ENCODE results near the gene CFAP251. TPM values are rescaled to one million over a fixed set of nuclear protein-coding genes. Genes with fewer than 3 reads are reported as not detected.

CFAP251 gene
- total RNA-seq, 4 donors from 2014 or later, result 0.67 to 1.1 (median 0.95) TPM; not detected in 1

DNA sequence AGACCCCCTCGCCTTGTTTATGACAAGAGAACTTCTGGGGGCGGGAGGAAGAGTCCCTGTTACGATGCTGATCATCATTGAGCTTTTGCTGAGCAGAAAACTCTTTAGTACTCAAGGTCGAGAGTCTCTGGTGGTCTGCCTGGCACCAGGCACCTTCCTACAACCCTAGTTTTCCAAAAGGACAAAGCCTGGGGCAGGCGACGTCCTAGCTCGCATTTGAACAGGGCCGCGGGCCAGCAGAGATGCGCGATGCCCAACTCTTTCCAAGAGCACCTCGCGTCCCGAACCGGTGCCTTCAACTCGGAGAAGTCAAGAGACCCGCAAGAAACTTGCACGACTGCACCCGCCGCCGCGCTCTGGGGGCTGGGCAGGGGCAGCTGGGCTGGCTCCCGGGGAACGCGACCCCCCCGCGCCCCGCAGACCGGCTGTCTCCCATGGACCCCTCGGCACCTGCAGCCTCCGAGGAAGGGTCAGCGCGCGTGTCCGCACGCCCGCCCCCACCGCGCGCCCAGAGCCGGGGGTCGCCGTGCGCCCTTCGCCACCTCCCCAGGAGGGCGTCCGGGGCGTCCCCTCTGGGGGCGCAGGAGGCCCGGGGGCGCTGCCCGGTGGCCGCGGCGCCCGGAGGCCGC, 102.9 kb downstream of the CFAP251 start:
- H3K27ac ChIP-seq, result peak overlapping the region in 2 of 4 donors; percentile 60 to 79
- H3K9me3 ChIP-seq, result no peaks in the 10 kb centered on the region
- peaks cover 0 to 24% (median 2%) of the 10 kb centered on the region in 4 donors for H3K4me1 ChIP-seq
- H3K27me3 ChIP-seq, result no peaks in the 10 kb centered on the region
- no peaks in the 10 kb centered on the region for H3K36me3 ChIP-seq
- peak overlapping the region; percentile 52 to 72 (median 66) for H3K4me3 ChIP-seq
- no peak for DNase-seq
- TF ChIP-seq, protein P1, sequence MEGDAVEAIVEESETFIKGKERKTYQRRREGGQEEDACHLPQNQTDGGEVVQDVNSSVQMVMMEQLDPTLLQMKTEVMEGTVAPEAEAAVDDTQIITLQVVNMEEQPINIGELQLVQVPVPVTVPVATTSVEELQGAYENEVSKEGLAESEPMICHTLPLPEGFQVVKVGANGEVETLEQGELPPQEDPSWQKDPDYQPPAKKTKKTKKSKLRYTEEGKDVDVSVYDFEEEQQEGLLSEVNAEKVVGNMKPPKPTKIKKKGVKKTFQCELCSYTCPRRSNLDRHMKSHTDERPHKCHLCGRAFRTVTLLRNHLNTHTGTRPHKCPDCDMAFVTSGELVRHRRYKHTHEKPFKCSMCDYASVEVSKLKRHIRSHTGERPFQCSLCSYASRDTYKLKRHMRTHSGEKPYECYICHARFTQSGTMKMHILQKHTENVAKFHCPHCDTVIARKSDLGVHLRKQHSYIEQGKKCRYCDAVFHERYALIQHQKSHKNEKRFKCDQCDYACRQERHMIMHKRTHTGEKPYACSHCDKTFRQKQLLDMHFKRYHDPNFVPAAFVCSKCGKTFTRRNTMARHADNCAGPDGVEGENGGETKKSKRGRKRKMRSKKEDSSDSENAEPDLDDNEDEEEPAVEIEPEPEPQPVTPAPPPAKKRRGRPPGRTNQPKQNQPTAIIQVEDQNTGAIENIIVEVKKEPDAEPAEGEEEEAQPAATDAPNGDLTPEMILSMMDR (IDR thresholded peaks at IDR 0.05), result no peak
- TF ChIP-seq POLR2A (IDR thresholded peaks at IDR 0.05), result no peak

DNA sequence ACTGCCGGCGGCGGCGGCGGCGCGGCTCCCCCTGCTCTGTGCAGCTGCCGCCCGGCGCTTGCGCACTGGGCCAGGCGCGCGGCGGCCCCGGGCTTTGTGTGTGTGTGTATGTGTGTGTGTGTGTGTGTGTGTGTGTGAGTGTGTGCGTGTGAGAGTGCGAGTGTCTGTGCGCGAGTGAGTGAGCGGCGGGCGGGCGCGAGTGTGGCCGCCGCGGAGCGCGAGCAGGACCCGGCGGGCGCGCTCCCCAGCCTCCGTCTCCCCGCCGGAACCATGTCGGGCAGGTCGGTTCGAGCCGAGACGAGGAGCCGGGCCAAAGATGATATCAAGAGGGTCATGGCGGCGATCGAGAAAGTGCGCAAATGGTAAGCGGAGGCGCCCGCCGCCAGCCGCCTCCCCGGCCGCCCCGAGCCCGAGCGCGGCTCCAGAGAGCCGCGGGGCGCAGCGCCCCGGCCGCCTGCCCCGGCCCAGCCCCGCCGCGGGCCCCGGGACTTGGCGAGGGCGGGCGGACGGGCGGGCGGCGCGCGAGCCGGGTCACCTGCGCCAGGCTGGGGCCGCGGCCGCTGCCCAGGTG, 103.5 kb downstream of the CFAP251 start, which contains the start of gene BCL7A:
TSS of gene BCL7A (plus strand) at position 63 of the 571 bp plus-strand sequence. CDS start at position 271, 208 bp downstream.
- H3K36me3 ChIP-seq, result no peaks in the 10 kb centered on the region
- peak within 1 kb of the TSS; percentile 52 to 77 (median 72) for H3K4me3 ChIP-seq
- H3K4me1 ChIP-seq, result peaks cover 0 to 24% (median 2%) of the 10 kb centered on the region in 4 donors
- DNase-seq, result peak; percentile 67 to 79 (median 78)
- H3K27ac ChIP-seq, result peak within 1 kb of the TSS; percentile 27 to 79 (median 68)
- no peak for TF ChIP-seq POLR2A (IDR thresholded peaks at IDR 0.05)
- TF ChIP-seq, protein P1 (IDR thresholded peaks at IDR 0.05), result no peak
- no peaks in the 10 kb centered on the region for H3K9me3 ChIP-seq
- no peaks in the 10 kb centered on the region for H3K27me3 ChIP-seq

DNA sequence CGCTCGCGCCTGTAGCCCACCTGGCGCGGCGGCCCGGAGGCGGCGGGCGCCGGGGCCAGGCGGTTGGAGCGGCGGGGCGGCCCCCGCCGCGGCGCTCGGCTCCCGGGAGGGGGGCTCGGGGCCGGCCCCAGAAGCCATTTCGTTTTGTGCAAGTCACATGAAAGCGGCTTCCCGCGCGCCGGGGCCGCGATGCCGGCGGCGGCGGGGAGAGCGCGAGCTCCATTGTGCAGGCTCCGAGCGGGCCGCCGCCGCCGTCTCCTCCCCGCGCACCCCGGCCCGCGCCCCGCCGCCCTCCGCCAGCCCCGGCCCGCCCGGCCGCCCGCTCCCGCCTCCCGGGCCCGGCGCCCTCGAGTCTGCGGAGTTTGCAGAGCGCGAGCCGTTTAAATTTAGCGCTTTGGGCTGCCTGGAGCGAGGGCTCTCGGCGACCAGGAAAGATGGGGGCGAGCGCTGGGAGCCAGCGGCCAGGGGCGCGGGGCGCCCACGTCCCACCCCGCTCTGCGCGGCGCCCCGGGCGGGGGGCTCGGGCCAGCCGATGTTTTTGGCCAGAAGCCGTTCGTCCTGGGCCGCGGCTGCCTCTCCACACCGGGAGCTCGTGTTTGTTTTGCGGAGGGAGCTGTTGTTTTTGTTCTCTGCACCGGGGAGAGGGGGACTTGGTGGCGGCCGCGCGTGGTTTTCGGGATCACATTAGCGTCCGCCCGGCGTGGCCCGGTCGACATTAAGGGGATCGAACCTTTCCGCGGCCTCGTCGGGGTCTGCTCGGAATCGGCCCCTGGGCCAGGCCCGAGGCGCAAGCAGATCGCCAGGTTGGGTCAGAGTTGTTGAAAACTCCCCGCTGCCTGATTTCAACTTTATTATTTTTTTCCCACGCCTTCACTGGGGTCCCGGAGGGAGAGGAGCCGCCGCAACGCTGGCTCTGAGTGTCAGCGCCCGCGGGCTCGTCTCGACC, 104.3 kb downstream of the CFAP251 start:
- Histone ChIP-seq H3K4me3 (peak overlapping the region; percentile 49 to 77 (median 72)), H3K4me1 (peaks cover 0 to 24% (median 2%) of the 10 kb centered on the region in 4 donors), H3K27ac (peak overlapping the region; percentile 27 to 77 (median 68)), H3K9me3 (no peaks in the 10 kb centered on the region), H3K27me3 (no peaks in the 10 kb centered on the region), H3K36me3 (no peaks in the 10 kb centered on the region)
- DNase-seq, result peak in 1 of 3 donors; percentile 60
- no peak for TF ChIP-seq POLR2A (IDR thresholded peaks at IDR 0.05)
- TF ChIP-seq, protein P1 (IDR thresholded peaks at IDR 0.05), result no peak

DNA sequence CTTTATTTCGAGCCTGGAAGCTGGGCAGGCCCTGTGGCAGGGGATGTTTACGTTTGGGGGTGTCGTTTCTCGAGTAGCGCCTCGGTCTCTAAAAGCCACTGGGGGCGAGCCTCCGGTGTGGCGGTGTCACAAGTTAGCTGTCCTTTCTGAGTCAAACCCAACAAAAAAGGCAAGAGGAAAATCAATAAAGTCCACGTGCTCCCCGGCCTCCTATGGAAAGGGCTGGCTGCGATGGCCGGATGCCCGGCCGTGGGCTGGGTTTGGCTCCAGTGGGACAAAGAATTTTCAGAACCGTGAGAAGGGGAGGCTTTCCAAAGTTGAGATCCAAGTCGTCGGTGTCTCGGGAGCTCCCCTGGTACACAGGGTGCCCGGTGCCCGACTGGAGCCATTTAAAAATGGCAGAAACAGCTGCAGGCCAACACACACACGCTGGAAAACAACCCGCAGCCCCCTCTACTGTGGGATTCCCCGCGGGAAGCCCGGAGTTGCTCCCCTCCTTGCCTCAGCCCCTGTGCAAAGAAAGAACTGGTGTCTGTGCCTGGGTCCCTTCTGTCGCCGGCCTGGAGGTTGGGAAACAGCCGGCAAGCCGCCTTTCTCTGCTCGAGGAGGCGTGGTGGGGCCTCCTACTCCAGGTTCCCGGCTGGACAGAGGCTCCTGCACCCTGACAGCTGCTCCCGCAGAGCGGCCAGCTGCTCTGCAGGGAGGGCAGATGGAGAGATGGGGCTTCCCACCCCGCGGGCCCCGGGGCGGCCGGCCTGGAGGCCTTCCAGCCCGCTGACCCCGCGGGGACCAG, 105.1 kb downstream of the CFAP251 start:
- peaks cover 0 to 24% (median 2%) of the 10 kb centered on the region in 4 donors for H3K4me1 ChIP-seq
- H3K4me3 ChIP-seq, result peak overlapping the region; percentile 49 to 77 (median 72)
- TF ChIP-seq POLR2A (IDR thresholded peaks at IDR 0.05), result no peak
- TF ChIP-seq, protein P1 (IDR thresholded peaks at IDR 0.05), result no peak

More for the DNA sequence above, 105.1 kb downstream of the CFAP251 start:
- H3K27me3 ChIP-seq, result no peaks in the 10 kb centered on the region
- peak; percentile 50 to 66 (median 61) for DNase-seq
- H3K9me3 ChIP-seq, result no peaks in the 10 kb centered on the region
- no peaks in the 10 kb centered on the region for H3K36me3 ChIP-seq
- peak overlapping the region; percentile 27 to 77 (median 62) for H3K27ac ChIP-seq
